ENCODE measurements around the gene ATP1A2. TPM values are rescaled to one million over a fixed set of nuclear protein-coding genes. Genes with fewer than 3 reads are reported as not detected.

Gene ATP1A2
- total and polyA plus RNA-seq, 10 of the 15 experiments (the other 5 are each of a cell fraction or from before 2014, with no cell fraction given), result 0.15 TPM; not detected in 9

DNA sequence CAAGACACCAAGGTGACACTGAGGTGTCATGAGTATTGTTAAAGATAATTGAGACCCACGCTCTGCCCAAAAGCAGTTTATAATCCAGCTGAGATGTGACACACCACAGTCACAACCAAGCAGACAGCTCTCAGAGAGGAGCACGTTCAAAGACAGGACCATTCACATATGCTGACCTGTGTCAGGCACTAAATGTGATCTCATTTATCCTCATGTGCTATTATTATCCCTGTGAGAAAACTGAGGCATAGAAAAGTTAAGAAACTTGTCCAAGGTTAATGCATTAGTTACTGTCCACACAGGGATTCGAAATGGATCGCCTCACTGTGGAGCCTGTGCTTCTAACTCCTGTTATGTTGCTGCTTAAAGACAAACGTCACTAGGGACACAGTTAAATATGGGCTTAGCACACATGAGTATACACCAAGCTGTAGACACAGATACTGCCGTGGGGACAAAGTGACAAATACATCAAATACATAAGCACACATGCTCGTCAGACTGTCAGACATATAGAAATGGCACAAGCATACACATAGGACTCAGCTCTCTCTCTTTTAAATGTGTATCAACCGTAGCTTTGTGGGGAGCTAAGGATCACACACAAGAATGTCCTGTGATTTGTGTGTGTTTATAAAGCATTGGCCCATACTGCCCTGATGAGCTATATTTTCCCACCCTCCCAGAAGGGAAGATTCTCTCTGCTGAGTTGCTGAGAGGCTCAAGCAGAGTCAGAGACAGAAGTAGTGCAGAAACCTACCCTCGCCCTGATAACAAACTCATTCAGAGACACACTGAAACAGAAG is 13.6 kb upstream of the ATP1A2 start (continued):
- TF ChIP-seq ZZZ3 (IDR thresholded peaks at IDR 0.05; ENCODE audit: control insufficient read depth, insufficient read length, low read depth) (no peak), NR2F1 (conservative IDR thresholded peaks at IDR 0.05) (no peak)
- TF ChIP-seq, protein P1, sequence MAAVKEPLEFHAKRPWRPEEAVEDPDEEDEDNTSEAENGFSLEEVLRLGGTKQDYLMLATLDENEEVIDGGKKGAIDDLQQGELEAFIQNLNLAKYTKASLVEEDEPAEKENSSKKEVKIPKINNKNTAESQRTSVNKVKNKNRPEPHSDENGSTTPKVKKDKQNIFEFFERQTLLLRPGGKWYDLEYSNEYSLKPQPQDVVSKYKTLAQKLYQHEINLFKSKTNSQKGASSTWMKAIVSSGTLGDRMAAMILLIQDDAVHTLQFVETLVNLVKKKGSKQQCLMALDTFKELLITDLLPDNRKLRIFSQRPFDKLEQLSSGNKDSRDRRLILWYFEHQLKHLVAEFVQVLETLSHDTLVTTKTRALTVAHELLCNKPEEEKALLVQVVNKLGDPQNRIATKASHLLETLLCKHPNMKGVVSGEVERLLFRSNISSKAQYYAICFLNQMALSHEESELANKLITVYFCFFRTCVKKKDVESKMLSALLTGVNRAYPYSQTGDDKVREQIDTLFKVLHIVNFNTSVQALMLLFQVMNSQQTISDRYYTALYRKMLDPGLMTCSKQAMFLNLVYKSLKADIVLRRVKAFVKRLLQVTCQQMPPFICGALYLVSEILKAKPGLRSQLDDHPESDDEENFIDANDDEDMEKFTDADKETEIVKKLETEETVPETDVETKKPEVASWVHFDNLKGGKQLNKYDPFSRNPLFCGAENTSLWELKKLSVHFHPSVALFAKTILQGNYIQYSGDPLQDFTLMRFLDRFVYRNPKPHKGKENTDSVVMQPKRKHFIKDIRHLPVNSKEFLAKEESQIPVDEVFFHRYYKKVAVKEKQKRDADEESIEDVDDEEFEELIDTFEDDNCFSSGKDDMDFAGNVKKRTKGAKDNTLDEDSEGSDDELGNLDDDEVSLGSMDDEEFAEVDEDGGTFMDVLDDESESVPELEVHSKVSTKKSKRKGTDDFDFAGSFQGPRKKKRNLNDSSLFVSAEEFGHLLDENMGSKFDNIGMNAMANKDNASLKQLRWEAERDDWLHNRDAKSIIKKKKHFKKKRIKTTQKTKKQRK (IDR thresholded peaks at IDR 0.05; ENCODE audit: low read depth, low read length), result no peak
- TF ChIP-seq, protein P2, sequence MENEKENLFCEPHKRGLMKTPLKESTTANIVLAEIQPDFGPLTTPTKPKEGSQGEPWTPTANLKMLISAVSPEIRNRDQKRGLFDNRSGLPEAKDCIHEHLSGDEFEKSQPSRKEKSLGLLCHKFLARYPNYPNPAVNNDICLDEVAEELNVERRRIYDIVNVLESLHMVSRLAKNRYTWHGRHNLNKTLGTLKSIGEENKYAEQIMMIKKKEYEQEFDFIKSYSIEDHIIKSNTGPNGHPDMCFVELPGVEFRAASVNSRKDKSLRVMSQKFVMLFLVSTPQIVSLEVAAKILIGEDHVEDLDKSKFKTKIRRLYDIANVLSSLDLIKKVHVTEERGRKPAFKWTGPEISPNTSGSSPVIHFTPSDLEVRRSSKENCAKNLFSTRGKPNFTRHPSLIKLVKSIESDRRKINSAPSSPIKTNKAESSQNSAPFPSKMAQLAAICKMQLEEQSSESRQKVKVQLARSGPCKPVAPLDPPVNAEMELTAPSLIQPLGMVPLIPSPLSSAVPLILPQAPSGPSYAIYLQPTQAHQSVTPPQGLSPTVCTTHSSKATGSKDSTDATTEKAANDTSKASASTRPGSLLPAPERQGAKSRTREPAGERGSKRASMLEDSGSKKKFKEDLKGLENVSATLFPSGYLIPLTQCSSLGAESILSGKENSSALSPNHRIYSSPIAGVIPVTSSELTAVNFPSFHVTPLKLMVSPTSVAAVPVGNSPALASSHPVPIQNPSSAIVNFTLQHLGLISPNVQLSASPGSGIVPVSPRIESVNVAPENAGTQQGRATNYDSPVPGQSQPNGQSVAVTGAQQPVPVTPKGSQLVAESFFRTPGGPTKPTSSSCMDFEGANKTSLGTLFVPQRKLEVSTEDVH (IDR thresholded peaks at IDR 0.05; ENCODE audit: low read depth, partially characterized antibody), result no peak
